HUDEP-2 (cell line): ENCODE results near the gene GIPC3.
A peak's percentile ranks its signal among the peaks of the same experiment; 100 is the strongest.
"Not testable (repeated sequence)": the region's sequence is repeated elsewhere in the genome, so short reads cannot be mapped to it uniquely, and the experiment has no call there.

Experiments
- DNase-seq, 76 experiments: peaks; one replicate each; lab custom pipeline; 2025; ENCODE audit not compliant: unreplicated experiment in 76 of 76; lab: John Stamatoyannopoulos, UW

Gene GIPC3

GRCh38 chr19:3575949-3576673 lies 9.2 kb upstream of the GIPC3 start:
- DNase-seq = no peak

- DNase-seq = peak in 7 of 76 experiments; percentile 4 to 37 (median 25)
Measured at GRCh38 chr19:3576696-3577443, 8.4 kb upstream of the GIPC3 start.

- no peak for DNase-seq
Measured at GRCh38 chr19:3577723-3578344, 7.4 kb upstream of the GIPC3 start.

DNA sequence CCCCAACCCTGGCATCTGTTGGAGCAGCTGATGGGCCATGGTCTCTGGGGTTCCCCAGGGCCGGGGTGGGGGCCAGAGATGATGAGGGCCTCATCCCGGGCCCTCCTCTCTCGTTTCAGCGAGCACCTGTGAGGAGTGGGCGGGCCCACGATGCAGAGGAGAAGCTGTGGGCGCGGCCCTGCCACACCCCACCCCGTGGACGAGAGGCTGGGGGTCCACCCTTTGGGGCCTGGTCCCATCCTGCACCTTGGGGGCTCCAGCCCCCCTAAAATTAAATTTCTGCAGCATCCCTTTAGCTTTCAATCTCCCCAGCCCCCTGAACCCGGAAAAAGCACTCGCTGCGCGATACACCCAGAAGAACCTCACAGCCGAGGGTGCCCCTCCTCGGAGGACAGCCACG lies 6.9 kb upstream of the GIPC3 start:
- no peak for DNase-seq

DNA sequence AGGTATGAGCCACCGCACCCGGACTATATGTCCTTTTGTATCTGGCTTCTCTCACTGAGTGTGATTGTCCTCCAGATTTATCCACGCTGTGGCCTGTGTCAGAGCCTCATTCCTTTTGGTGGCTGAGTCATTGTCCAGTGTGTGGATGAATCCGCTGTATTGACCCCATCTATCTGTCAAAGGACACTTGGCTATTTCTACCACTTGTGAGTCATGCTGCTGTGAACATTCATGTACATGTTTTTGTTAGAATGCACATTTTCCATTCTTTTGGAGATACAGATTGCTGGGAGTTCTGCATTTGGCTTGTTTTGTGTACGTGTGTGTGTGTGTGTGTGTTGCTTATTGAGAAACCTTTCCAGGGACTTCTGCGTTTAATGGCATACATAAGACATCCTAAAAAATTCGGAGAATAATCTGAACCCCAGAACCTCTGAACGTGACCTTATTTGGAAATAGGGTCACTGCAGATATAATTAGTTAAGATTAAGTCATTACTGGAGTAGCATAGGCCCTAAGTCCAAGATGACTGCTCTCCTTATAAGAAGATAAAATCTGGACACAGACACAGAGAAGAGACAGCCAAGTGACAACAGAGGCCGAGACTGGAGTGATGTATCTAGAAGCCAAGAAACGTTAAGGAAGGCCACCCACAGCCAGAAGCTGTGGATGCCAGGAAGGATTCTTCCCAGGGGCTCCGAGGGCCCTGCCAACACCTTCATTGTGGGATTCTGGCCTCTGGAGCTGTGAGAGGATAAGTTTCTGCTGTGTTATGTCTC lies 4.9 kb upstream of the GIPC3 start:
- no peak for DNase-seq

DNA sequence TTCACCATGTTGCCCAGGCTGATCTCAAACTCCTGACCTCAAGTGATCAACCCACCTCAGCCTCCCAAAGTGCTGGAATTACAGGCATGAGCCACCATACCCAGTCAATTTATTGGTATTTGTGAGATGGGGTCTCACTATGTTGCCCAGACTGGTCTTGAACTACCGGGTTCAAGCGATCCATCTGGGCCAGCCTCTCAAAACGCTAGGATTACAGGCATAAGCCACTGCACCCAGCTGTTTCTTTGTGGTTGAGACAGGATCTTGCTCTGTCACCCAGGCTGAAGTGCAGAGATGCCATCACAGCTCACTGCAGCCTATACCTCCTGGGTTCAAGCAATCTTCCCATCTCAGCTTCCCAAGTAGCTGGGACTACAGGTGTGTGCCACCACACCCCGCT lies 3.5 kb upstream of the GIPC3 start:
- not testable (repeated sequence) for DNase-seq

- DNase-seq = not testable (repeated sequence)
Measured at GRCh38 chr19:3584036-3584802, 1.1 kb upstream of the GIPC3 start.

DNA sequence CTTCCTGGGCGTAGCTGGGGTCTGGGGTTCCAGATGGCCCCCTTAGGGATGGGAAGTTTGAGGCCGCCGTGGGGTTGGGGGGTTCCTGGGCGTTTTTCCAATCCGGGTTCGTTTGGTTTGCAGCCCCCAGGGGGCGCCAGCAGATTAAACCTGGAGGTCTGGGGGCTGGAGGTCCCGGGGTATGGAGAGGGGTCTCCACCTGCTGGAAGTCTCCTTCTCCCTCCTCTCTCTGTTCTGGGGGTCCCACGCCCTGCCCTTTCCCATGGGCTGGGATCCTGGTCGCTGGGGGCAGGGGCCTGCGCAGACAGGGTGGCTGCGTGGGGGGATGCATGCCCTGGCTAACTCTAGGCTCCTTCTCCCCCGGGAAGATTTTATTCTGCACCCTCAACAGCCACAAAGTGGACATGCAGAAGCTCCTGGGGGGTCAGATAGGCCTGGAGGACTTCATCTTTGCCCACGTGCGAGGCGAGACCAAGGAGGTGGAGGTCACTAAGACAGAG lies 899 bp downstream of the GIPC3 start:
- DNase-seq = peak in 2 of 76 experiments; percentile 16

DNA sequence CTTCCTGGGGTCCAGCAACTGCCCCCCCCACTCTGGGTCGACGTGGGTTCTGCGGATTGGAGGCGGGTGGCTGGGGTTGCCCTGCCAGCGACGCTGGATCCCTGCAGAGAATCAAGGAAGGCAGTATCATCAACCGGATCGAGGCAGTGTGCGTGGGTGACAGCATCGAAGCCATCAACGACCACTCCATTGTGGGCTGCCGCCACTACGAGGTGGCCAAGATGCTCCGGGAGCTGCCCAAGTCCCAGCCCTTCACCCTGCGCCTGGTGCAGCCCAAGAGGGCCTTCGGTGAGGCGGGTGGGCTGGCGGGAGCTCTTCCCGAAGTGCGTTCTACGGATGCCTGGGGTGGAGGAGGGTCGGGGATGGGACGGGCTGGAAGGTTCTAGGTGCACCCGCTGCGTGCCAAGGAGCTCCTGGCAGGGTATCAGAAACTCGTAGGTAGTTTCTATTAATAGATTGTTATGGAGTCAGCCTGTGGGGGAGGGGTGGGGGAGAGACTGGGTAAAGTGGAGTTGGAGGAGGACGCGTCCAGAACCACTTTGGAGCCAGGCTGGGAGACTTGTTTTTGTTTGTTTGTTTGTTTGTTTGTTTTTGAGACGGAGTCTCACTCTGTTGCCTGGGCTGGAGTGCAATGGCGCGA lies 1.5 kb downstream of the GIPC3 start:
- DNase-seq = no peak

- no peak for DNase-seq
Measured at GRCh38 chr19:3589439-3589838, 4.2 kb downstream of the GIPC3 start.

- no peak for DNase-seq
Measured at GRCh38 chr19:3589949-3590348, 4.7 kb downstream of the GIPC3 start.

DNA sequence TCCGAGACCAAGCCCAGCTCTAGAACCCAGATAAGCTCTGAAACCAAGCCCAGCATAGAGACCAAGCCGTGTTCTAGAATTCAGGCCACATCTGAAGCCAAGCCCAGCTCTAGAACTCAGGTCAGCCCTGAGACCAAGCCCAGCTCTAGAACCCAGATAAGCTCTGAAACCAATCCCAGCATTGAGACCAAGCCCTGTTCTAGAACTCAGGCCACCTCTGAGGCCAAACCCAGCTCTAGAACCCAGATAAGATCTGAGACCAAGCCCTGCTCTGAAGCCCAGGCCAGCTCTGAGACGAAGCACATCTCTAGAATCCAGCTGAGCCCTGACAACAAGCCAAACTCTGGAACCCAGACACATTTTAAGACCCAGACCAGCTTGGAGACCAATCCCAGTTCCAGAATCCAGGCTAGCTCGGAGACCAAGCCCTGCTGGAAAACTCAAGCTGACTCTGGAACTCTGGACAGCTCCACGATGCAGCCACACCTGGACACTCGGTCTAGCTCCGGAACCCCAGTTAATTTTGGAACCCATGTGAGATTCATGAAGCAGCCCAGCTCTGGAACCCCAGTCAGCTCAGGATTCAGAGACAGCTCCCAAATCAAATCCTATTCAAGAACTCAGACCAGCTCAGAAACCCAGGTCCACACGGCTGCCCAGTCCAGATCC lies 5.8 kb downstream of the GIPC3 start:
- no peak for DNase-seq

DNA sequence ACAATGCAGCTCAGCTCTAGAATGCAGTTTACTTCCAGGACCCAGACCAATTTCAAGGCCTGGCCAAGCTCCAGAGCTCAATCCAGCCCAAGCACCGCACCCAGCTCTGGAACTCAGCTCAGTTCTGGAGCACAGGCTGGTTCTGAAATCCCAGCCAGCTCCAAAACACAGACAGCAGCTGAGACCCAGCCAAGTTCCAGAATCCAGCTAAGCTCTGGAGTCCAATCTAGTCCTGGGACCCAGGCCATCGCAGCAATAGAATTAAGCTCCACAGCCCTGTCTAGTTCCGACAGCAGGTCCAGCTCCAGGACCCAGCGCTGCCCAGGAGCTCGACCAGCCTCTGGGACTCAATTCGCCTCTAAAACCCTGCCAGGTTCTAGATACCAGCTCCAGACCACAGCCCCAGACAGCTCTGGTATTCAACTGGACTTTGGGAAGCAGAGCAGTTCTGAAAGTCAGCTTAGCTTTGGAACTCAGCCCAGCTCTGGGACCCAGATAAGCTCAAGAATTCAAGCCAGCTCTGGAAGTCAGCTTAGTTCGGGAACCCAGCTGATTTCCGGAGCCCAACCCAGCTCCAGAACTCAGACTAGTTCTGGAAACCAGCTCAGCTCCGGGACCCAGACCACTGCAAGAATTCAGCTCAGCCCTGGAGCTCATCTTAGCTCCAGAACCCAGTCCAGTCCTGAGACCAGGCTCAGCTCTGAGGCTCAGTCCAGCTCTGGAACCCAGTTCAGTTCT lies 6.8 kb downstream of the GIPC3 start:
- DNase-seq = no peak

GRCh38 chr19:3593156-3593555 lies 7.9 kb downstream of the GIPC3 start:
- no peak for DNase-seq

GRCh38 chr19:3595521-3596061 lies 10.3 kb downstream of the GIPC3 start:
- no peak for DNase-seq

DNA sequence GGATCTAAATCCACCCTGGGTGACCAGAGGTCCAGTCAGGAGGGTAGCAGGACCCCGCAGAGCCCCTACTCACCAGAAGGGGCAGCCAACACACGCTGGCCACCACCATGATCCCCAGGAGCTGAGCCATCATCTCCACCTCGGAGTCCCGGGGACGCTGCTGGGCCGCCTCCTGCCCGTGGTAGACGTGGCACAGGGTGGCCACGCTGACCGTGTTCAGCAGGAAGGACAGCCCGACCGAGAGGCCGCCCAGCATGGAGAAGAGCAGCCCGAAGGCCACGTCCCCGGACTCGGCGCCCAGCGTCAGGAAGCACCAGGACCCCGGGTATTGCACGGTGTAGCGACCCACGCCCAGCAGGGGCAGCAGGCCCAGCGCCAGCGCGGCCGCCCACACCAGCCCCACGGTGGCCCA lies 14.5 kb downstream of the GIPC3 start:
- no peak for DNase-seq

GRCh38 chr19:3601021-3601420 lies 15.7 kb downstream of the GIPC3 start:
- DNase-seq = no peak
